Heart right ventricle (tissue), 16 donors: ENCODE data around the gene ZC3H7A. TPM values are rescaled to one million over a fixed set of nuclear protein-coding genes. Genes with fewer than 3 reads are reported as not detected.

ENCODE experiments used
- ATAC-seq, 8 donors: fragments of 200-7000 bp; cut with Tn5 transposase; one replicate each; pipeline ENCODE4 v1.9.1; 2020; ENCODE audit warnings: mild to moderate bottlenecking in 8 of 8, moderate library complexity in 8 of 8, moderate number of reproducible peaks in 1 of 8
- DNase-seq, 2 donors: peaks; one replicate each; pipeline ENCODE4 v3.0.0-alpha.2; 2020
- H3K27ac ChIP-seq, 10 donors: fragments of 200-600 bp; sonication (generic) in 2 of 10; one replicate each; pipeline versions ENCODE4 v1.5.0 to v1.8.0; 2020 to 2022; ENCODE audit warnings: mild to moderate bottlenecking in 3 of 10
- H3K27me3 ChIP-seq, 7 donors: fragments of 200-600 bp; one replicate each; pipeline ENCODE4 v1.8.0; 2021 to 2022; ENCODE audit warnings: mild to moderate bottlenecking in 2 of 7
- H3K36me3 ChIP-seq, 9 donors: fragments of 200-600 bp; sonication (generic) in 1 of 9; one replicate each; pipeline versions ENCODE4 v1.5.0 to v1.8.0; 2020 to 2022; ENCODE audit warnings: mild to moderate bottlenecking in 2 of 9
- H3K4me1 ChIP-seq, 9 donors: fragments of 200-600 bp; sonication (generic) in 1 of 9; one replicate each; pipeline versions ENCODE4 v1.5.0 to v1.8.0; 2020 to 2022; ENCODE audit warnings: mild to moderate bottlenecking in 4 of 9
- H3K4me3 ChIP-seq, 10 donors: fragments of 200-600 bp; sonication (generic) in 2 of 10; one replicate each; pipeline versions ENCODE4 v1.5.0 to v1.8.0; 2020 to 2022; ENCODE audit warnings: mild to moderate bottlenecking in 7 of 10, moderate library complexity in 2 of 10
- H3K9me3 ChIP-seq, 11 donors: fragments of 200-600 bp in 10 of 11; sonication (generic) in 2 of 11; one replicate each; pipeline versions ENCODE4 v1.5.0 to v1.8.0; 2013 to 2022; ENCODE audit warnings: mild to moderate bottlenecking in 2 of 11, control low read depth in 1 of 11, moderate library complexity in 1 of 11
- WGBS, 2 donors: extraction: QIAGEN DNeasy Blood & Tissue Kit; methylation state at CpG; one replicate each; pipeline ENCODE4 v1.1.7; 2013; ENCODE audit warnings: inconsistent platforms in 1 of 2; 5-methylcytosine and 5-hydroxymethylcytosine counted together
- intact Hi-C, 10 donors: fragments of 100-400 bp; cut with DNase I; formaldehyde crosslinking; loops; one replicate each; pipeline versions ENCODE4 v1.11.1 to v1.14.2; 2022
- polyA plus RNA-seq, 2 donors: library from polyadenylated mRNA; stranded (reverse); fragments of 200-250 nt; gene quantifications; one replicate each; pipeline ENCODE4 v1.2.3, GENCODE V29; 2013
- total RNA-seq, 10 donors: library from RNA; stranded (reverse); fragmentation: NEBNext Ultra II Directional in 3 of 10; extraction: Animal tissue kit (Norgen Biotek cat#: 25700) in 3 of 10; gene quantifications; one replicate each; pipeline versions ENCODE4 v1.2.1 to v1.2.4, GENCODE V29; 2021 to 2023
- TF ChIP-seq, protein P1 (sequence below), 9 donors: fragments of 200-600 bp; sonication (generic) in 2 of 9; IDR thresholded peaks; one replicate each; pipeline versions ENCODE4 v1.5.0 to v1.8.0; 2021 to 2022; ENCODE audit warnings: antibody characterized with exemption in 9 of 9, mild to moderate bottlenecking in 5 of 9, moderate library complexity in 1 of 9
- donor health status: Arrhythmogenic right ventricular cardiomyopathy.
- donor health status: ischemic (EF 13 %, LVEDD 7.1; RV severe dilation, severe dysfunction).
- donor health status: healthy with polysubstance abuse.
- donor health status: DM: no; HTN: yes; CAD: no.
- donor health status: DM: no; HTN: no; CAD: no.
- donor health status: ischemic (EF 25% LVEDD 6.9; RV normal size, moderate dysfunction).
- donor health status: ischemic (EF 25% LVEDD 5.7; RV mildly dilated, moderate dysfunction).
- donor health status: healthy.
- donor health status: DM: yes; HTN: yes; CAD: no.
- donor health status: Ischemic cardiomyopathy.
- donor health status: ischemic (EF 35%, LVEDD 5.7; RV mildly dilated, moderate dysfunction).
- donor health status: nonischemic (EF 11% LVEDD 7.7; RV severe dilation, severe dysfunction).
- donor health status: DM: yes; HTN: yes; CAD: no.
- donor health status: PGD.
- donor health status: ischemic (EF 29% LVEDD 5.4; RV normal size, mild dysfunction).
- donor health status: nonischemic (EF 23%, LVEDD 6.1; RV moderate dilation, normal function).

Gene ZC3H7A
- total and polyA plus RNA-seq, 12 donors: 15.2 to 36.1 (median 30.3) TPM

DNA sequence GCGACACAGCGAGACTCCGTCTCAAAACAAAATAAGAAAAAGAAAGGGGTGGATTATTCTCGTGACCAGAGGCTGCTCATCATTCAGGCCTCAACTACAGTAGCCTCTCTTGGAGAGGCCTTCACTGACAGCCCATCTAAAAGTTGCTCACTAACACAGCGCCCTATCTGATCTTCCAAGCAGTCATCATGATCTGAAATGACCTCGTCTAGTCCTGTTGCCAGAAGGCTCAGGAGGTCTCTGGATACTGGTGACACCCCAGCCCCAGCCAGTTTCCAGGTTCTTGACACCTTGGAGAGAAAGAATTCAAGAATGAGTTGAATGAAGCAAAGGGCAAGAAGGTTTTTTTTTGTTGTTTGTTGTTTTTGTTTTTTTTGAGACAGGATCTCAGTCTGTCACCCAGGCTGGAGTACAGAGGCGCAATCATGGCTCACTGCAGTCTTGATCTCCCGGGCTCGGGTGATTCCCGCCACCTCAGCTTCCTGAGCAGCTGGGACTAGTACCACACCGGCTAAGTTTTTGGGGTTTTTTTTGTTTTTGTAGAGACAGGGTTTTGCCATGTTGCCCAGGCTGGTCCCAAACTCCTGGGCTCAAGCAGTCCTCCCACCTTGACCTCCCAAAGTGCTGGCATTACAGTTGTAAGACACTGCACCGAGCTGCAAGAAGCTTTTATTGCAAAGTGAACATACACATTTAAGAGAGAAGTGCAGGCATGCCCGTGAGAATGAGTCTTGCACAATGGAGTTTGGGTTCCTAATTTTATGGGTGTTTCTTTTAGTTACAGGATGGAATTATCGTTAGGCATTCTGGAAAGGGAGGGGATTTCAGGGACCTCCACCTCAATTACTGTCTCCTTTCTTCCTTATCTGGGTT lies 2.7 kb upstream of the ZC3H7A start:
- no peak for ATAC-seq
- intact Hi-C loops: loop anchor here in 6 of 10 donors (5.0 to 10.0 kb wide), 7 partner anchors 45 to 265 kb away; partner anchors contain the start of genes TXNDC11 (in 3 of the 6) and GSPT1 (in 1 of the 6)
- no peaks in the 10 kb centered on the region for H3K27me3 ChIP-seq
- H3K4me3 ChIP-seq: peak overlapping the region in 2 of 10 donors; percentile 13 to 97
- no peak for DNase-seq
- H3K9me3 ChIP-seq: no peaks in the 10 kb centered on the region
- peak overlapping the region in 4 of 10 donors; percentile 10 to 100 (median 98) for H3K27ac ChIP-seq
- peaks cover 0 to 9% (median 0%) of the 10 kb centered on the region in 9 donors for H3K36me3 ChIP-seq
- TF ChIP-seq, protein P1, sequence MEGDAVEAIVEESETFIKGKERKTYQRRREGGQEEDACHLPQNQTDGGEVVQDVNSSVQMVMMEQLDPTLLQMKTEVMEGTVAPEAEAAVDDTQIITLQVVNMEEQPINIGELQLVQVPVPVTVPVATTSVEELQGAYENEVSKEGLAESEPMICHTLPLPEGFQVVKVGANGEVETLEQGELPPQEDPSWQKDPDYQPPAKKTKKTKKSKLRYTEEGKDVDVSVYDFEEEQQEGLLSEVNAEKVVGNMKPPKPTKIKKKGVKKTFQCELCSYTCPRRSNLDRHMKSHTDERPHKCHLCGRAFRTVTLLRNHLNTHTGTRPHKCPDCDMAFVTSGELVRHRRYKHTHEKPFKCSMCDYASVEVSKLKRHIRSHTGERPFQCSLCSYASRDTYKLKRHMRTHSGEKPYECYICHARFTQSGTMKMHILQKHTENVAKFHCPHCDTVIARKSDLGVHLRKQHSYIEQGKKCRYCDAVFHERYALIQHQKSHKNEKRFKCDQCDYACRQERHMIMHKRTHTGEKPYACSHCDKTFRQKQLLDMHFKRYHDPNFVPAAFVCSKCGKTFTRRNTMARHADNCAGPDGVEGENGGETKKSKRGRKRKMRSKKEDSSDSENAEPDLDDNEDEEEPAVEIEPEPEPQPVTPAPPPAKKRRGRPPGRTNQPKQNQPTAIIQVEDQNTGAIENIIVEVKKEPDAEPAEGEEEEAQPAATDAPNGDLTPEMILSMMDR (IDR thresholded peaks at IDR 0.05): no peak
- peaks cover 0 to 50% (median 40%) of the 10 kb centered on the region in 9 donors for H3K4me1 ChIP-seq
- 83 to 85% methylated on average over 14 of the region's 14 CpGs for WGBS, 2 donors

DNA sequence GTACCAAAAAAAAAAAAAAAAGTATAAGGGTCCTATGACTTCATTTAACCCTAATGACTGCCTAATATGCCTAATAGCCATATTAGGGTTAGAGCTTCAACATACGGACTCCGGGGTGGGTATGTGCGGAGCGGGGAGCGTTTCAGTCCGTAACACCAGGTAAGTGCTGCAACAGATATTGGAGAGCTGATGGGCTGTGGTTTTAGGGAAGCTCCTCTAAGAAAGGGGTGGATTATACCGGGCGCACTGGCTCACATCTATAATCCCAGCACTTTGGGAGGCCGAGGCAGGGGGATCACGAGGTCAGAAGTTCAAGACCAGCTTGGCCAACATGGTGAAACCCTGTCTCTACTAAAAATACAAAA lies 1.9 kb upstream of the ZC3H7A start:
- no peak for ATAC-seq
- H3K4me3 ChIP-seq: peak overlapping the region in 4 of 10 donors; percentile 78 to 100 (median 90)
- no peak for DNase-seq
- H3K27ac ChIP-seq: peak overlapping the region in 8 of 10 donors; percentile 92 to 100 (median 98)
- intact Hi-C loops: loop anchor here in 6 of 10 donors (5.0 to 10.0 kb wide), 7 partner anchors 46 to 266 kb away; partner anchors contain the start of genes TXNDC11 (in 3 of the 6) and GSPT1 (in 1 of the 6)
- peaks cover 0 to 12% (median 0%) of the 10 kb centered on the region in 9 donors for H3K36me3 ChIP-seq
- H3K27me3 ChIP-seq: no peaks in the 10 kb centered on the region
- TF ChIP-seq, protein P1 (IDR thresholded peaks at IDR 0.05): no peak
- peaks cover 0 to 57% (median 47%) of the 10 kb centered on the region in 9 donors for H3K4me1 ChIP-seq
- 91 to 97% methylated on average over 10 of the region's 10 CpGs for WGBS, 2 donors
- H3K9me3 ChIP-seq: no peaks in the 10 kb centered on the region

DNA sequence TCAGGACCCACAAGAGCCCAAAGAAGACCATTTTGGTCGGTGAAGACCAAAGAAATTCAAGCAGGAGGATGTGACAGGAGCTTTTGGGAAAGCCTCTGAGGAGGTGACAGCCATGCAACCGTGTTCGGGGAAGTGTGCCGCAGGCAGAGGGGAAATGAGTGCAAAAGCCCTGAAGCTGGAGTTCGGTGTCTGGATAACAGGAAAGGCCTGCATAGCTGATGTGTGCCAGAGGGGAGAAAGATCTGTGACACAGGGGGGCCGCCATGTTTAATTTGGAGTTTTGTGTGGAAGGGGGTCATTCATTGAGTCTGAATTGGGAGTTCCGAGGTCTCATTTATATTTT lies 870 bp upstream of the ZC3H7A start:
- peak overlapping the region; percentile 53 to 100 (median 98) for H3K27ac ChIP-seq
- no peaks in the 10 kb centered on the region for H3K9me3 ChIP-seq
- no peaks in the 10 kb centered on the region for H3K27me3 ChIP-seq
- 6% methylated on average over 7 of the region's 7 CpGs for WGBS, 2 donors
- peaks cover 0 to 68% (median 58%) of the 10 kb centered on the region in 9 donors for H3K4me1 ChIP-seq
- ATAC-seq (peak in 4 of 8 donors; percentile 13 to 40 (median 24)), DNase-seq (no peak)
- peaks cover 0 to 13% (median 0%) of the 10 kb centered on the region in 9 donors for H3K36me3 ChIP-seq
- intact Hi-C loops: loop anchor here in 8 of 10 donors (1.0 to 10.0 kb wide), 9 partner anchors 47 to 267 kb away; partner anchors contain the start of genes TXNDC11 (in 5 of the 8), GSPT1 (in 1 of the 8) and RSL1D1 (in 1 of the 8)
- TF ChIP-seq, protein P1 (IDR thresholded peaks at IDR 0.05): no peak
- peak overlapping the region; percentile 62 to 100 (median 93) for H3K4me3 ChIP-seq
